OCI-LY1 (cell line): Measurements from ENCODE around the gene RXFP2.

Experiments used
- H2AFZ ChIP-seq: fragments of 200-600 bp; sonication (generic), shearing (Covaris generic); 2 replicates; pipeline ENCODE4 v1.6.0; 2014; ENCODE audit warnings: antibody characterized with exemption, mild to moderate bottlenecking, low read length
- H3F3A ChIP-seq: fragments of 200-600 bp; sonication (generic), shearing (Covaris generic); 2 replicates; pipeline ENCODE4 v1.6.0; 2014; ENCODE audit warnings: mild to moderate bottlenecking, antibody characterized with exemption, low read length, moderate library complexity; ENCODE audit not compliant: insufficient read depth
- H3K27ac ChIP-seq: fragments of 200-600 bp; sonication (generic); 2 replicates; pipeline ENCODE4 v1.5.1; 2014; ENCODE audit warnings: low read length, mixed run types, mild to moderate bottlenecking, low read depth; ENCODE audit not compliant: poor library complexity, severe bottlenecking
- H3K27me3 ChIP-seq: fragments of 200-600 bp; sonication (generic); 2 replicates; pipeline ENCODE4 v1.6.0; 2014; ENCODE audit warnings: antibody characterized with exemption, mild to moderate bottlenecking, low read length, moderate library complexity; ENCODE audit not compliant: insufficient read depth
- H3K36me3 ChIP-seq: fragments of 200-600 bp; sonication (generic); 2 replicates; pipeline ENCODE4 v1.6.1; 2014; ENCODE audit warnings: mild to moderate bottlenecking, antibody characterized with exemption, low read length, moderate library complexity, mixed read lengths; ENCODE audit not compliant: insufficient read depth
- H3K4me1 ChIP-seq: fragments of 200-600 bp; sonication (generic); 2 replicates; pipeline ENCODE4 v1.5.1; 2014; ENCODE audit warnings: mild to moderate bottlenecking, low read length, moderate library complexity; ENCODE audit not compliant: insufficient read depth, severe bottlenecking
- H3K4me2 ChIP-seq: fragments of 200-600 bp; sonication (generic), shearing (Covaris generic); 2 replicates; pipeline ENCODE4 v1.6.1; 2014; ENCODE audit warnings: low read length
- H3K4me3 ChIP-seq: fragments of 200-600 bp; sonication (generic); 2 replicates; pipeline ENCODE4 v1.5.1; 2014; ENCODE audit warnings: low read length, low read depth, mild to moderate bottlenecking, mixed read lengths; ENCODE audit not compliant: poor library complexity, severe bottlenecking
- H3K79me2 ChIP-seq: fragments of 200-600 bp; shearing (Covaris generic); 2 replicates; pipeline ENCODE4 v1.6.1; 2016; ENCODE audit warnings: mixed run types, low read length, mixed read lengths; ENCODE audit not compliant: insufficient read depth
- H3K9ac ChIP-seq: fragments of 200-600 bp; sonication (generic), shearing (Covaris generic); 2 replicates; pipeline ENCODE4 v1.6.1; 2014; ENCODE audit warnings: mild to moderate bottlenecking, low read length, mixed read lengths
- H3K9me2 ChIP-seq: fragments of 200-600 bp; sonication (generic), shearing (Covaris generic); 2 replicates; pipeline ENCODE4 v1.6.1; 2014; ENCODE audit warnings: low read depth, mild to moderate bottlenecking, low read length, mixed read lengths
- H3K9me3 ChIP-seq: fragments of 200-600 bp; shearing (Covaris generic); 2 replicates; pipeline ENCODE4 v1.6.1; 2014; ENCODE audit warnings: low read length, mixed read lengths
- H4K20me1 ChIP-seq: fragments of 200-600 bp; sonication (generic), shearing (Covaris generic); 2 replicates; pipeline ENCODE4 v1.6.0; 2016; ENCODE audit warnings: mild to moderate bottlenecking, low read length; ENCODE audit not compliant: insufficient read depth
- CTCF ChIP-seq: fragments of 200-600 bp; sonication (generic), shearing (Covaris generic); IDR thresholded peaks from 2 replicates; pipeline ENCODE4 v1.5.1; 2017; ENCODE audit warnings: mild to moderate bottlenecking, antibody characterized with exemption, low read length, moderate library complexity, mixed read lengths
- EZH2 ChIP-seq: fragments of 200-600 bp; sonication (generic), shearing (Covaris generic); IDR thresholded peaks from 2 replicates; pipeline ENCODE4 v1.8.0; 2017; ENCODE audit warnings: borderline replicate concordance, mixed run types, mild to moderate bottlenecking, antibody characterized with exemption, low read length, moderate library complexity, mixed read lengths

The RXFP2 gene

DNA sequence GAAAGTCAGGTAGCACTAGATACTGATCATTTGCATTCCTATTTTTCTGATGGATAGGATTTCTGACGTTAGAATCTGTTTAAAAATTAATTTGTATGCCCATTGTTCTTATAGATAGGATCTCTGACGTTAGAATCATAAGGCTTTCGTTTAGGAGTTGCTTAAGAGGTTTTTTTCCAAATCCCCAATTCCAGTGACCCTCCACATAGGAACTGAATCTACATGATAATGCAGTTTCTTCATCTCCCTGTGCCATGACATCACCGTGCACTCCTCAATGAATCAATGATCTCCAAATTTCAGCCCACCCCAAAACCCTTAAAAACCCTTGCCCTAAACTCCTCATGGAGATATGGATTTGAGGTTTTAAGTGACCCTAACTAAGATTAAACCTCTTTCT lies 87.2 kb downstream of the RXFP2 start:
- no peaks in the 10 kb centered on the region for H3K36me3 ChIP-seq
- H3K9me3 ChIP-seq = no peaks in the 10 kb centered on the region
- no peak overlapping the region for H2AFZ ChIP-seq
- no peaks in the 10 kb centered on the region for H3K27me3 ChIP-seq
- no peaks in the 10 kb centered on the region for H3K4me1 ChIP-seq
- no peaks in the 10 kb centered on the region for H4K20me1 ChIP-seq
- H3K9me2 ChIP-seq = no peaks in the 10 kb centered on the region
- H3K27ac ChIP-seq = no peak overlapping the region
- H3F3A ChIP-seq = no peaks in the 10 kb centered on the region
- no peak for TF ChIP-seq EZH2
- H3K4me2 ChIP-seq = no peak overlapping the region
- no peak overlapping the region for H3K4me3 ChIP-seq
- H3K9ac ChIP-seq = no peak overlapping the region
- H3K79me2 ChIP-seq = no peaks in the 10 kb centered on the region

GRCh38 chr13:31827707-31828106 lies 88.4 kb downstream of the RXFP2 start:
- Histone ChIP-seq H3K9me2 (no peaks in the 10 kb centered on the region), H3K4me2 (no peak overlapping the region), H3K9me3 (no peaks in the 10 kb centered on the region), H3K27ac (no peak overlapping the region), H3K4me1 (no peaks in the 10 kb centered on the region), H3K36me3 (no peaks in the 10 kb centered on the region), H2AFZ (no peak overlapping the region), H3K79me2 (no peaks in the 10 kb centered on the region), H3F3A (no peaks in the 10 kb centered on the region), H3K9ac (no peak overlapping the region), H4K20me1 (no peaks in the 10 kb centered on the region), H3K27me3 (no peaks in the 10 kb centered on the region), H3K4me3 (no peak overlapping the region)
- TF ChIP-seq CTCF (no peak), EZH2 (no peak)

DNA sequence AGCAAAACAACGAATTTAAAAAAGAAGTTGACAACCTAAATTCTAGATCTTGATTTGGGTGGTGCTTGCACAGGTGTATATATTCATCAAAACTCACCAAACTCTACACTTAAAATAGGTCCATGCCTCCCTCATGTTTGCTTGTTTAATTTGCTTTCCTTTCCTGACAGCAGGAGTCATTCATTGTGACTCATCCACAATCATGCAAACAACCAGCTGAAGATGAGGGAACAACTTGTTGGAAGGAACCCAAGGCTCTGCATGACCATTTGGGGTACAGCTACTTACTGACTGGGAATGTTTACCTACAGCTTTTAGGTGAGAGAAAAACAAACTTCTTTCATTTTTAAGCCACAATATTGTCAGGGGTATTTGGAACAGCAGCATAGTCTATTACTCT lies 96.6 kb downstream of the RXFP2 start:
- Histone ChIP-seq H3K27me3 (no peaks in the 10 kb centered on the region), H3K4me3 (no peak overlapping the region), H4K20me1 (no peaks in the 10 kb centered on the region), H3K27ac (no peak overlapping the region), H3K9ac (no peak overlapping the region), H3K4me1 (no peaks in the 10 kb centered on the region), H3K36me3 (no peaks in the 10 kb centered on the region), H3K79me2 (no peaks in the 10 kb centered on the region), H2AFZ (no peak overlapping the region), H3K4me2 (no peak overlapping the region), H3K9me3 (no peaks in the 10 kb centered on the region), H3K9me2 (no peaks in the 10 kb centered on the region), H3F3A (no peaks in the 10 kb centered on the region)
- TF ChIP-seq EZH2 (no peak), CTCF (no peak)

- no peak overlapping the region for H3K4me2 ChIP-seq
- no peak overlapping the region for H3K9ac ChIP-seq
- no peak for TF ChIP-seq CTCF
- TF ChIP-seq EZH2 = no peak
- no peaks in the 10 kb centered on the region for H3F3A ChIP-seq
- H3K4me3 ChIP-seq = no peak overlapping the region
- no peak overlapping the region for H2AFZ ChIP-seq
- H3K79me2 ChIP-seq = no peaks in the 10 kb centered on the region
- H3K27ac ChIP-seq = no peak overlapping the region
- H4K20me1 ChIP-seq = no peaks in the 10 kb centered on the region
- peaks cover 9% of the 10 kb centered on the region for H3K4me1 ChIP-seq
- no peaks in the 10 kb centered on the region for H3K9me2 ChIP-seq
- no peaks in the 10 kb centered on the region for H3K9me3 ChIP-seq
- peaks cover 6% of the 10 kb centered on the region; the same call in 1 of the 2 replicates for H3K27me3 ChIP-seq
- no peaks in the 10 kb centered on the region for H3K36me3 ChIP-seq
These were observed 103.7 kb downstream of the RXFP2 start for GRCh38 chr13:31843044-31843443.
